Raji (cell line): ENCODE data around the gene CAPN11.

Experiments used
- POLR2A ChIP-seq: IDR thresholded peaks from 2 replicates; pipeline ENCODE4 v1.6.1; 2011; ENCODE audit warnings: low read depth, low read length, control low read depth; ENCODE audit not compliant: insufficient read depth

The CAPN11 gene

GRCh38 chr6:44158770-44159228, at the start of gene CAPN11:
CAPN11 (plus strand) TSS chr6:44158820; CDS start chr6:44158849, 29 bp downstream.
- TF ChIP-seq POLR2A = no peak

DNA sequence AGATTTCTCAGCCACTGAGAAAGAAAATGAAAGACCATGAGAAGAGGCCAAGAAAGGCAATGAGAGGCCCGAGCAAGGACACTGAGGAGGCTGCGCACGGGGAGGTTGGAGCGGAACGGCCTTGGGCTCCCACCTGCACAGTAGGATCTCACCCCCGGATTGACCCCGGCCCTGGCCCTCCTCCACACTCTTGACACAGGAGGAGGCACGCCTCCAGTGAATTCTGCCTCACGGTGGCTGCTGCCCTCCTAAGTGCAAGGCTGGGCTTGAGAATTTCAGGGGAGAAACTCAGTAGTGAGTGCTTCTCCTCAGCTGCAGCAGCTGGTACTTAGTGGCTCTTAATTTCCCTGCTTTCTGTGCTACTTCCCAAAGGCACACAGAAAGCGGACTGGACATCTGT, 49.4 kb upstream of the CAPN11 start:
- TF ChIP-seq POLR2A = no peak

DNA sequence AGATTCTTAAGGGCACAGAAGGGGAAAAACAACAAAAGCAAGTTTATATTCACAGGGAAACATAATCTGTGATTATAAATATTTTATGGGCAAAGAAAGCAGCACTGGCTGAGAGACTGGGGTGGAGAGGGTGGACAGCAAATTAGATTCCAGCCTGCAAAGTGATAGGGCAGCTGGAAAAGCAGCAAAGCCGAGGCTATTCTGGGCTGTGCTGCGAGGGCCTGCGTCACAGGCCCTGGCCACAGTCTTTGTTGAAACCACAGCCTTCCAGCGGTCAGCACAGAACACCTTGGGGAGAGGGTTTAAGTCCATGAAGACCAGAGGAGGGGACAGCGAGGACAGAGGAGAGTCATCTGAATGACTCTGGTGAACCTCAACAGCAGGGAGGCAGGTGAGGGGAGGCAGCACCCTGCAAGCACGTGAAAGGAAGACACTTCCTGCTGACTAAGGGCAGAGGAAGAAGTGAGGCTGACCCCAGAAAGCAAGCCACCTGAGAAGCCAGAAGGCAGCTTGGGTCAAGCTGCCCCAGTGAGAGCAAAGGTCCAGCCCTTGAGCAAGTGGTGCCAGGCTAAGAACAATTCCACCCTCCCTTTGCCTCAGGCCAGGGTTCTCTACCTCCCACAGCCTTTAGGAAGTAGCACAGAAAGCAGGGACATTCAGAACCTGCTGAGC, 48.5 kb upstream of the CAPN11 start:
- TF ChIP-seq POLR2A = no peak

DNA sequence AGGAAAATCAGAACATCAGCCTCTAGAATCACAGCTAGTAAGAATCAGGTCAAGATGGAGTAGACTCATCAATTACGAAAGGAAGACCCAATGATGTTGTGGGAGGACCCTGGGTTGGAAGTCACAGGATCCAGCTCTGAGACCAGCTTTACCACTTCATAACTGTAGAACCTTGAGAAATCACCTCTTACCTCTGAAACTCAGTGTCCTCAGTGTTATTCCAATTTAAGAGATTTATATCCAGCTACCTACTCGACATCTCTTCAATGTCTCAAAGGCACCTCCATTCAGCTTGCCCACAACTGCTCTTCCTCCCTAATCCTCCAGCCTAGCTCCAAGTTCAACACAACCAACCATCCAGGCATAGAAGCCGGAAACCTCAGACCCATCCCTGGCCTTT, 47.7 kb upstream of the CAPN11 start:
- TF ChIP-seq POLR2A = no peak

GRCh38 chr6:44111434-44112417, 46.9 kb upstream of the CAPN11 start:
- TF ChIP-seq POLR2A = no peak

DNA sequence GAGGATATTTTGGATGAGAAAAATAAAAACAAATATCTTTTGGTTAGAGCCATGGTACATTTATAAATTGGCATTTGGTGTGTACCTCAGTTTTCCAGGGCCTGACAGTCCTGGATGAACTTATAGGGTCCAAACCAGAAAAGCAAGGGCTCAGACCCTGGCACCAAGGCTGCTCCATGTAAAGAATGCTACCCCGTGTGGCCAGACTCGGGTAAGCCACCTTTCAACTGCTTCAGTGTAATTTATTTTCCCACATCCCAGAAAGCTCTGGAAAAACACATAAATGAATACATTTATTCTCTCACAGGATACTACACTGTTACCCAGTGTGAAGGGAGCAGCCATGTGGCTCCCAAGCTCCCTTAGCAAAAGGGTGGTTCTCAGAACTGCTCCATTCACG, 45.2 kb upstream of the CAPN11 start:
- no peak for TF ChIP-seq POLR2A

DNA sequence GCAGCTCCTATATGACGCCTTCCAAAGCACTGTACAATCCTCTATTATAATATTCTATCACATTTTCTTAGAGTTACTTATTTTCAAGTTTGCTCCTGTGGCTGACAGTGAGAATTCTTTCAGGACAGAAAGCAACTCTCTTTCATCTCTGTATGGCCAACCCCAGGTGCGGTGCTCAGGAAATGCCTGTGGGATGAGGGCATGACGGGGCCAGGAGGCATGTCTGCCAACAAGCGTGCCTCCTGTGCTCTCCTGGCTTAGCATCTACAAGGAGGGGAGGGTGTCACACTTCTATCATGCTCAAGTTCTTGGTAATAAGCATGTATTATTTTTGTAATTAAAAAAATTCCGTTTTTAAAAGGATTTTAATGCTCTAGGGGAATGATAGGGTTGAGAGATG, 42.8 kb upstream of the CAPN11 start:
- no peak for TF ChIP-seq POLR2A

- TF ChIP-seq POLR2A = no peak
Measured at GRCh38 chr6:44116641-44117382, 41.8 kb upstream of the CAPN11 start.

- no peak for TF ChIP-seq POLR2A
Measured at GRCh38 chr6:44117397-44118128, 41.1 kb upstream of the CAPN11 start.

DNA sequence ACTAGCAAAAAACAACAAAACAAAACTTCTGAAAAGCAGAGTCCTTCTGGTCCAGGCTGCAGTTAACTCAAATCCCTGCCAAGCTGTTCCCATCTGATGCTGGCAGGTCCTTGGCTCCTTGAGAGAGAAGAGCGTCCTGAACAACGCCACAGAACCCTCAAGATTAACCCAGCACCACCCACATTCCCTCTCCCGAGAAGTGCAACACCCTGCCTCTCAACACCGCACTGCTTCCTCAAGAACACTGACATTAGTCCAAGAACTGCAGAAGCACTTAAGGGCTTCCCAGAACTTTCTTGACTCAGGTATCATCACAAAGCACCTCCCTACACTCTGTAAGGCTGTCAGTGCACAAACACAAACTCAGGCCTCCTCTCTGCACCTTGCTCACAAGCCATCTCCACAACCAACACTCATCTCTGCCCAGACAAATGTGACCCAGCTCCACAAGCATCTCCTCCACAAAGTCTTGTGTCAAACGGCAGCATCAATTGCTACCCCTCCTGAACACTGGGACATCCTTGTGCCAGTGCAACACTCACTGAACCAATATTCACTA, 38.8 kb upstream of the CAPN11 start:
- TF ChIP-seq POLR2A = no peak

DNA sequence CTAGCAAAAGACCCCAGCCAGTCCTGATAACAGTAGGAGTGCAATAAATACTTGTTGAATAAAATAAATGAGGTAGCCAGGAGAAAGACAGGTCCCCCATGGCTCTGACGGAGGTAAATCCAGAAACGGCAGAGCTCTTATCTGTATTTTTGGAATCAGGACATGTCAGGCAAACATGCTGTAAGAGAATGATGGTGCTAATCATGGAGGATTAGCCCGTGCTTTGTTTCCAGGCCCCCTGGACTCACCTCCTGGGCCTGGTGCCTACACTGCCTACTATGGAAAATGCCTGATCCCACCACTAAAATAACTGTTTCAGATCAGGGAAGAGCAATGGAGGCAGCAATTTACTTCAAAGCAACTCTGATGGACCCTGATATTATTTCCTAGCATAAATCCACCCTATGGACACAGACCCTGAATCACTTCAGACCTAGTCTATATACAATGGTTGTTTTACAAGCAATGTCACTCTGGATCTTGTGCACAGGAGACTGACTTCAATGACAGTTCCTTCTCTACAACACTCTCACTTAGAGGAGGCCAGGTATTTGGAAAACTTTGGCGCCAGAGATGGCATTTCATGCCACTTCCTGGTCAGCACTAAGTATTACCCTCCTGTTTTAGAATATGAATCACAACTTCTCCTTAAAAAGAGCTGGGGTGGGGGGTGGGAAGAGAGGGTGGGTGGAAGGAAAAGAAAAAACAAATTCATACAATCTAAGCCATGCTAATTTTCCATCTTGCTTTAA, 37.8 kb upstream of the CAPN11 start:
- no peak for TF ChIP-seq POLR2A

- TF ChIP-seq POLR2A = no peak
Measured at GRCh38 chr6:44122801-44123200, 35.8 kb upstream of the CAPN11 start.

DNA sequence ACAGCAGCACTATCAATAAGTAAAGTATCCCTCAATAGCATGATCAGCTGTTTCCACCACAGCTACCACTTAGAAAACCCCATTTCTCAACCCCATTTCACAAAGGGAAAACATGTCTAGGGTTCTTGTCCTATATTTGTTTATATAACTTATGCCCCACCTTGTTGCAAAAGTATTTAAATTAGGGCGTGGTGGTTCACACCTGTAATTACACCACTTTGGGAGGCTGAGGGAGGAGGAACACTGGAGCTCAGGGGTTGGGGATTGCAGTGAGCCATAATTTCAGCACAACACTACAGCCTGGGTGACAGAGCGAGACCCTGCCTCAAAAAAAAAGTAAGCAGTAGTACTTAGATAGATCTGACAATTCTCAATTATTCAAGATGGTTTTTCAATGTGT, 35.1 kb upstream of the CAPN11 start:
- TF ChIP-seq POLR2A = no peak
